Measurements from ENCODE around the gene TTK.

- TF ChIP-seq TCF7L2 (IDR thresholded peaks at IDR 0.05; ENCODE audit: borderline replicate concordance, low read depth, low read length): no peak
- no peak for TF ChIP-seq OSR2 (tag by site-specific recombination; IDR thresholded peaks at IDR 0.05)
- TF ChIP-seq ZBTB1 (tag by site-specific recombination; IDR thresholded peaks at IDR 0.05): no peak
- no peak for TF ChIP-seq WT1 (tag by site-specific recombination; IDR thresholded peaks at IDR 0.05)
These were observed 84.2 kb downstream of the TTK start for GRCh38 chr6:80088637-80089036.

Measured in HEK293 (cell line).